ENCODE measurements around the gene NCAM1.

The NCAM1 gene

GRCh38 chr11:113104691-113105251, 143.6 kb downstream of the NCAM1 start:
- Histone ChIP-seq H3K36me3 (no peaks in the 10 kb centered on the region), H4K20me1 (no peaks in the 10 kb centered on the region), H3K4me2 (no peak overlapping the region), H3K9me3 (no peaks in the 10 kb centered on the region), H3K27me3 (no peaks in the 10 kb centered on the region), H3K4me3 (no peak overlapping the region), H3K27ac (no peak overlapping the region), H3K4me1 (peaks cover 15% of the 10 kb centered on the region), H3K9ac (no peak overlapping the region)
- TF ChIP-seq Cebpa-rat (IDR thresholded peaks at IDR 0.05) = no peak

- no peak overlapping the region for H3K4me3 ChIP-seq
- H3K27me3 ChIP-seq = no peaks in the 10 kb centered on the region
- no peaks in the 10 kb centered on the region for H3K36me3 ChIP-seq
- H3K4me1 ChIP-seq = peaks cover 15% of the 10 kb centered on the region
- H3K9ac ChIP-seq = no peak overlapping the region
- H3K27ac ChIP-seq = no peak overlapping the region
- H4K20me1 ChIP-seq = no peaks in the 10 kb centered on the region
- H3K4me2 ChIP-seq = no peak overlapping the region
- no peak for TF ChIP-seq Cebpa-rat (IDR thresholded peaks at IDR 0.05)
- no peaks in the 10 kb centered on the region for H3K9me3 ChIP-seq
These were observed 144.4 kb downstream of the NCAM1 start for GRCh38 chr11:113105592-113105991.

- peaks cover 15% of the 10 kb centered on the region for H3K4me1 ChIP-seq
- H3K27ac ChIP-seq = no peak overlapping the region
- no peak overlapping the region for H3K9ac ChIP-seq
- no peaks in the 10 kb centered on the region for H3K36me3 ChIP-seq
- H3K9me3 ChIP-seq = no peaks in the 10 kb centered on the region
- no peak overlapping the region for H3K4me3 ChIP-seq
- H3K4me2 ChIP-seq = peak overlapping the region; percentile 57
- no peak for TF ChIP-seq Cebpa-rat (IDR thresholded peaks at IDR 0.05)
- H4K20me1 ChIP-seq = no peaks in the 10 kb centered on the region
- no peaks in the 10 kb centered on the region for H3K27me3 ChIP-seq
These were observed 145.3 kb downstream of the NCAM1 start for GRCh38 chr11:113106507-113106906.

- Histone ChIP-seq H3K27ac (no peak overlapping the region), H3K9ac (no peak overlapping the region), H3K4me1 (peaks cover 15% of the 10 kb centered on the region), H3K4me3 (no peak overlapping the region), H3K27me3 (no peaks in the 10 kb centered on the region), H4K20me1 (no peaks in the 10 kb centered on the region), H3K36me3 (no peaks in the 10 kb centered on the region), H3K9me3 (no peaks in the 10 kb centered on the region), H3K4me2 (no peak overlapping the region)
- TF ChIP-seq Cebpa-rat (IDR thresholded peaks at IDR 0.05) = no peak
These were observed 148.8 kb downstream of the NCAM1 start for GRCh38 chr11:113110046-113110445.

- no peaks in the 10 kb centered on the region for H3K9me3 ChIP-seq
- no peak overlapping the region for H3K4me2 ChIP-seq
- H3K36me3 ChIP-seq = no peaks in the 10 kb centered on the region
- H4K20me1 ChIP-seq = no peaks in the 10 kb centered on the region
- no peak overlapping the region for H3K9ac ChIP-seq
- H3K27me3 ChIP-seq = no peaks in the 10 kb centered on the region
- H3K4me3 ChIP-seq = no peak overlapping the region
- no peak for TF ChIP-seq Cebpa-rat (IDR thresholded peaks at IDR 0.05)
- H3K4me1 ChIP-seq = peaks cover 12% of the 10 kb centered on the region
- no peak overlapping the region for H3K27ac ChIP-seq
These were observed 149.9 kb downstream of the NCAM1 start for GRCh38 chr11:113111156-113111555.

GRCh38 chr11:113112307-113112706, 151.1 kb downstream of the NCAM1 start:
- H3K4me2 ChIP-seq = no peak overlapping the region
- TF ChIP-seq Cebpa-rat (IDR thresholded peaks at IDR 0.05) = no peak

GRCh38 chr11:113113801-113114704, 152.8 kb downstream of the NCAM1 start:
- H3K9ac ChIP-seq = no peak overlapping the region
- no peak for TF ChIP-seq Cebpa-rat (IDR thresholded peaks at IDR 0.05)
- no peak overlapping the region for H3K27ac ChIP-seq

More at GRCh38 chr11:113112307-113112706, 151.1 kb downstream of the NCAM1 start:
- Histone ChIP-seq H3K9ac (no peak overlapping the region), H4K20me1 (no peaks in the 10 kb centered on the region), H3K27me3 (no peaks in the 10 kb centered on the region), H3K27ac (no peak overlapping the region), H3K4me3 (no peak overlapping the region), H3K36me3 (no peaks in the 10 kb centered on the region), H3K4me1 (peaks cover under 1% of the 10 kb centered on the region; the same call in 1 of the 2 replicates), H3K9me3 (no peaks in the 10 kb centered on the region)

GRCh38 chr11:113114705-113115027, 153.4 kb downstream of the NCAM1 start:
- Histone ChIP-seq H3K36me3 (no peaks in the 10 kb centered on the region), H3K9ac (no peak overlapping the region), H3K4me1 (peaks cover 7% of the 10 kb centered on the region; the same call in 1 of the 2 replicates), H3K9me3 (no peaks in the 10 kb centered on the region), H3K4me2 (no peak overlapping the region), H4K20me1 (no peaks in the 10 kb centered on the region), H3K4me3 (no peak overlapping the region), H3K27ac (no peak overlapping the region), H3K27me3 (no peaks in the 10 kb centered on the region)
- no peak for TF ChIP-seq Cebpa-rat (IDR thresholded peaks at IDR 0.05)

More at GRCh38 chr11:113113801-113114704, 152.8 kb downstream of the NCAM1 start:
- Histone ChIP-seq H4K20me1 (no peaks in the 10 kb centered on the region), H3K9me3 (no peaks in the 10 kb centered on the region), H3K4me1 (0 out of 2 replicates have a peak, but pooled peaks cover under 1% of the 10 kb centered on the region), H3K27me3 (no peaks in the 10 kb centered on the region), H3K4me2 (no peak overlapping the region), H3K36me3 (no peaks in the 10 kb centered on the region), H3K4me3 (no peak overlapping the region)

- no peak overlapping the region for H3K27ac ChIP-seq
These were observed 156.9 kb downstream of the NCAM1 start for GRCh38 chr11:113118104-113118503.

GRCh38 chr11:113119074-113119473, 157.9 kb downstream of the NCAM1 start:
- peaks cover 10% of the 10 kb centered on the region; the same call in 1 of the 2 replicates for H3K4me1 ChIP-seq
- peak overlapping the region; percentile 34; the same call in 1 of the 2 replicates for H3K4me2 ChIP-seq
- H3K4me3 ChIP-seq = no peak overlapping the region
- H4K20me1 ChIP-seq = no peaks in the 10 kb centered on the region
- TF ChIP-seq Cebpa-rat (IDR thresholded peaks at IDR 0.05) = no peak
- H3K27ac ChIP-seq = no peak overlapping the region
- H3K9me3 ChIP-seq = no peaks in the 10 kb centered on the region
- no peaks in the 10 kb centered on the region for H3K36me3 ChIP-seq
- H3K9ac ChIP-seq = no peak overlapping the region
- no peaks in the 10 kb centered on the region for H3K27me3 ChIP-seq

More at GRCh38 chr11:113118104-113118503, 156.9 kb downstream of the NCAM1 start:
- Histone ChIP-seq H3K9me3 (no peaks in the 10 kb centered on the region), H3K4me3 (no peak overlapping the region), H3K9ac (no peak overlapping the region), H3K27me3 (no peaks in the 10 kb centered on the region), H3K4me2 (no peak overlapping the region), H3K4me1 (peaks cover 10% of the 10 kb centered on the region; the same call in 1 of the 2 replicates), H3K36me3 (no peaks in the 10 kb centered on the region), H4K20me1 (no peaks in the 10 kb centered on the region)
- no peak for TF ChIP-seq Cebpa-rat (IDR thresholded peaks at IDR 0.05)
